ENCODE results near the gene D2HGDH. TPM values are rescaled to one million over a fixed set of nuclear protein-coding genes. Genes with fewer than 3 reads are reported as not detected.
"Not testable (repeated sequence)": the region's sequence is repeated elsewhere in the genome, so short reads cannot be mapped to it uniquely, and the experiment has no call there.

D2HGDH gene
- total RNA-seq, 2 experiments from 2014 or later = 26.9 to 29.3 TPM

GRCh38 chr2:241798081-241798630, 63.7 kb downstream of the D2HGDH start:
- Mint-ChIP-seq H3K4me1 (no peaks in the 10 kb centered on the region), H3K27ac (no peak overlapping the region), H3K4me3 (no peak overlapping the region), H3K27me3 (peaks cover under 1% of the 10 kb centered on the region), H3K36me3 (no peaks in the 10 kb centered on the region), H3K9me3 (no peaks in the 10 kb centered on the region)
- no peak for DNase-seq

- DNase-seq = no peak
- H3K36me3 Mint-ChIP-seq = no peaks in the 10 kb centered on the region
- no peak overlapping the region for H3K27ac Mint-ChIP-seq
- H3K4me1 Mint-ChIP-seq = peaks cover 2% of the 10 kb centered on the region
- H3K9me3 Mint-ChIP-seq = no peaks in the 10 kb centered on the region
- no peak overlapping the region for H3K4me3 Mint-ChIP-seq
- peaks cover 3% of the 10 kb centered on the region for H3K27me3 Mint-ChIP-seq
These were observed 64.4 kb downstream of the D2HGDH start for GRCh38 chr2:241798631-241799521.

DNA sequence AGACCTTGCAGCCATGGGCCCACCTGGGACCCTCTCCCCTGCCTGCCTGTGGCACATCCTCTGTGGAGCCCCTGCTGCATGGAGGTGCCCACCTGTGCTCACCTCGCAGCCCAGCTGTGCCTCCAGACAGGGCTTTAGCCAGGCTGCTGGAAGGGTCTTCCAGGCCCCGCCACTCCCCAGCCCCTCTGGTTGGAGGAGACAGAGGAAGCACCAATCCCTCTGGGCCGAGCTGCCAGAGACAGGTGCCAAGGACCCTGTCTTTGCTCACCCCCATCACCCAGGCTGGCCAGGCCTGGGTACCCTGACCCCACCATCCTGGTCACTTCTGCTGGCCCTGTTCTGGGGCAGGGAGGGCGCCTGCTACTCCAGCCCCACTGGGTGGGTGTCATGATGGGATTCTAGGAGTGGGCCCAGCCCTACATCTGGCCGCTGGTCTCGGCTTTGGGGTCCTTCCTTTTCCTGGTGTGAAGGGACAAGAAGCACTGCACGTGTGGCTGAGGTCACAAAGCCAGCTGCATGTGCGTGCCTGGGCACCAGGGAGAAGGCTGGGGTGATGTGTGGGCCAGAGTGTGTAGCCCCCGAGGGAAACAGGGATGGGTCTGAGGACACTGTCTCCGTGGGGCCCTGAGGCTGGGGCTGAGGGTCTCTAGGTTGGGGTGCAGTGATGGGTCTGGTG, 65.2 kb downstream of the D2HGDH start:
- H3K9me3 Mint-ChIP-seq = no peaks in the 10 kb centered on the region
- no peaks in the 10 kb centered on the region for H3K36me3 Mint-ChIP-seq
- DNase-seq = no peak
- peaks cover 4% of the 10 kb centered on the region for H3K4me1 Mint-ChIP-seq
- H3K27ac Mint-ChIP-seq = no peak overlapping the region
- H3K27me3 Mint-ChIP-seq = peaks cover 6% of the 10 kb centered on the region
- no peak overlapping the region for H3K4me3 Mint-ChIP-seq

DNA sequence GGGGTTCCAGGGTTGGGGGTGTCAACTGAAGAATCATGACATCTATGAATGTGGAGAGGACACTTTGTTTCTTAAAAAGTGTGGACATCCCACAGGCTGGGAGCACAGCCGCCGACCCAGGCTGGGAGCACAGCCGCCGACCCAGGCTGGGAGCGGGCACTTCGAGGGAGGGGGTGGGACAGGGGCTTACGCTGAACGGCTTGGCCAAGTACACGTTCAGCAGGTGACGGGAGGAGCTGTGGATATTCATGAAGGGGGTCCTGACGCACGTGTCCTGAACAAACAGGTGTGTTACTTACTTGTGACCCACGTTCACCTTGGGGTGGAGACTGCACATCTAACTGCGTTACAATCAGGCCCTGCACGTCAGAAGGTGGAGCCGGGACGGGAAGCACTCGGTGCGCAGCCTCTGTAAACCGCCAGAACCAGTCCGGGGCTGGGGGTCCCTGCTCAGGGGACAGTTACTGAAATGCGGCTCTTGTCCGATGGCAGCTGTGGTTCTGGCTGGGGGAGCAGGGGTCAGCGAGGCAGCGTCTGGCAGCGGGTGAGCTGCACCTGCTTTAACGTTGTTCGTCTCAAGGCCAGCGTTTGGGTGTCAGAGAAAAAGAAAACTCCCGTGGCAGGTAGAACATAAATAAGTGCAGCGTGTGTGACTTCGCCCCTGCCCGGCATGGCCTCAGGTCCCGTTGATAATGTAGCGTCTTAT, 65.9 kb downstream of the D2HGDH start:
- not testable (repeated sequence) for H3K27me3 Mint-ChIP-seq, DNase-seq, H3K4me3 Mint-ChIP-seq, H3K36me3 Mint-ChIP-seq, H3K4me1 Mint-ChIP-seq, H3K27ac Mint-ChIP-seq, H3K9me3 Mint-ChIP-seq

DNA sequence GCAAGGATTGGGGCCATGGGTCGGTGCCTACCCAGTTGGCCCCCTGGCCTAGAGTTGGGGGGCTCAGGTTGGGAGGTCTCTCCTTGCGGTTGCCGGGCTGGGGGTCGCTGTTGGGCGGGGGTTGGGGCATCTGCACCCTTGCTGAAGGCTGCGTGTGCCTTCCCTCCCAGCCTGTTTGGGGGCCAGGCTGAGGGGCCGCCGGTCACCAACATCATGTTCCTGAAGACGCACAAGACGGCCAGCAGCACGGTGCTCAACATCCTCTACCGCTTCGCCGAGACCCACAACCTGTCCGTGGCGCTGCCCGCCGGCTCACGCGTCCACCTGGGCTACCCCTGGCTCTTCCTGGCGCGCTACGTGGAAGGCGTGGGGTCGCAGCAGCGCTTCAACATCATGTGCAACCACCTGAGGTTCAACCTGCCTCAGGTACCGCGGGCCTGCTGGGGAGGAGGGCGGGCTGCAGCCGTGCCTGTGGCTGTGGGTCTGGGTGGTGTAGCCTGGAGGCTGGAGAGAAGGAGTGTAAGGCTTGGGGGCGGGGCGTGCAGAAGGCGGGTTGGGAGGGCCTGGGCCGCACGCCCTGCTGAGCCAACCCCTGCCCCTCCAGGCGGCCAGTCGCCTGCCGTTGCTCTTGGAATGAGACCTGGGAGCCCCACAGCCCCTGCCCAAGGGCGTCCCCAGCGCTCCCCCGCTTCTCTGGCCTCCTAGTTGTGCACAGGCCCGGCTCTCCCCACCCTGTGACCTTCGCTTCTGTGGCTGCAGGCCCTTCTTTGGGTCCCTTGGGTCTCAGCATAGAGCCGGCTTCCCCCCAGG, 67.4 kb downstream of the D2HGDH start:
- H3K27me3 Mint-ChIP-seq = peaks cover 7% of the 10 kb centered on the region
- H3K4me1 Mint-ChIP-seq = peaks cover 8% of the 10 kb centered on the region
- H3K4me3 Mint-ChIP-seq = no peak overlapping the region
- no peak for DNase-seq
- H3K9me3 Mint-ChIP-seq = no peaks in the 10 kb centered on the region
- H3K27ac Mint-ChIP-seq = no peak overlapping the region
- H3K36me3 Mint-ChIP-seq = no peaks in the 10 kb centered on the region

GRCh38 chr2:241802421-241803318, 68.2 kb downstream of the D2HGDH start:
- DNase-seq = no peak
- Mint-ChIP-seq H3K27me3 (peaks cover 7% of the 10 kb centered on the region), H3K4me3 (no peak overlapping the region)

DNA sequence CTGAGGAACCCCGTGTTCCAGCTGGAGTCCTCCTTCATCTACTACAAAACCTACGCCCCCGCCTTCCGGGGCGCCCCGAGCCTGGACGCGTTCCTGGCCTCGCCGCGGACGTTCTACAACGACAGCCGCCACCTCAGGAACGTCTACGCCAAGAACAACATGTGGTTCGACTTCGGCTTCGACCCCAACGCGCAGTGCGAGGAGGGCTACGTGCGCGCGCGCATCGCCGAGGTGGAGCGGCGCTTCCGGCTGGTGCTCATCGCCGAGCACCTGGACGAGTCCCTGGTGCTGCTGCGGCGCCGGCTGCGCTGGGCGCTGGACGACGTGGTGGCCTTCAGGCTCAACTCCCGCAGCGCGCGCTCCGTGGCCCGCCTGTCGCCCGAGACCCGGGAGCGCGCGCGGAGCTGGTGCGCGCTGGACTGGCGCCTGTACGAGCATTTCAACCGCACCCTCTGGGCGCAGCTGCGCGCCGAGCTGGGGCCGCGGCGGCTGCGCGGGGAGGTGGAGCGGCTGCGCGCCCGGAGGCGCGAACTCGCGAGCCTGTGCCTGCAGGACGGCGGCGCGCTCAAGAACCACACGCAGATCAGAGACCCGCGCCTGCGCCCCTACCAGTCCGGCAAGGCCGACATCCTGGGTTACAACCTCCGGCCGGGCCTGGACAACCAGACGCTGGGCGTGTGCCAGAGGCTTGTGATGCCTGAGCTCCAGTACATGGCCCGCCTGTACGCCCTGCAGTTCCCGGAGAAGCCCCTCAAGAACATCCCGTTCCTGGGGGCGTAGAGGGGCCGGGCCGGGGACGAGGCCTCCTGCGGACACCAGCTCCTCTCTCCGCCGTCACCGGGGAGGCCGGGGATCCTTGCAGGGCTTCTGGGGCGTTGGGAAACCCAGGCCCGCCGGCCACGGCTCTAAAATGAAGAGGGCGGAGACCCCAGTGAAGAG, 69.2 kb downstream of the D2HGDH start:
- Mint-ChIP-seq H3K27ac (peak overlapping the region; percentile 39), H3K4me1 (peaks cover 8% of the 10 kb centered on the region), H3K27me3 (peaks cover 13% of the 10 kb centered on the region), H3K36me3 (no peaks in the 10 kb centered on the region), H3K9me3 (no peaks in the 10 kb centered on the region), H3K4me3 (peak overlapping the region; percentile 71)
- peak; percentile 70 for DNase-seq

More at GRCh38 chr2:241802421-241803318, 68.2 kb downstream of the D2HGDH start:
- Mint-ChIP-seq H3K9me3 (no peaks in the 10 kb centered on the region), H3K36me3 (no peaks in the 10 kb centered on the region), H3K4me1 (peaks cover 8% of the 10 kb centered on the region), H3K27ac (no peak overlapping the region)

DNA sequence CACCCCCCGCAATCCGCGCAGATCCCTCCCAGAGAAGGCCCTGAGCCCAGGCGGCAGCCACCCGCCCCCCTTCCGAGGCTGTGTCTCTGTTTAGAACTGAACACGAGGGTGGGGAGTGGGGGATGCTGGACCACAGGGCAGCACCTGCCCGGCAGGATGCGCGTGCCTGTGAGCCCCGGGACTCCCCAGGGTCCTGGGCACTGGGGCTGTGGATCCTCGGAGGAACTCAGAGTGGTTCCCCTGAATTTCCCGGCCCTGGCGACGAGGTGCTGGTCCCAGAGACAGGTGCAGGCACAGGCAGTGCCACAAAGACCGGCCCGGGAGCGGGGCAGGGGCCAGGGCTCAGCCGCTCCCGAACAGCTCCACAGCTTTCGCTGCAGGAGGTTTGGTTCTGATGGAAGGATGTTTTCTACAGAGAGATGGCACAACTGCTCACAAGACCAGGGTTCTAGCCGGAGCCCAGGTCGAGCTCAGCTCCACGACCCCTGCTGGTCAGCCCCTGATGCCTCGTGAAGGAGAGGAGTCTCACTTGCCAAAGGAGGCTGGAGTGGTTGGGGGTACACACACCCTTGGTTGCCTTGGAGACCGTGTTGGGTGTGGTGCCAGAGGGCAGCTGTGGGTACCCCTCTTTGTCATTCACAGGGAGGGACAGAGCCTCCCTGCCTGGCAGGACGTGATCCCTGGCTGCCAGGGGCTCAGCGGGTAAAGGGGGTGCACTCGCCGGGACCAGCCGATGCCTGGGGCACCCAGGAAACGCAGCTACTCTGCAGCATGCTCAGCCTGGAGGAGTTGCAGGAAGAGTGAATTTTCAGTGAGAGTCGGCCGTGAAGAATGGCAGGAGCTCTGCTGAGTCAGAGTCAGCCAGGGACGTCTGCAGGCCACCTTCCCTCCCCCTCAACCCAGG, 70.1 kb downstream of the D2HGDH start:
- H3K9me3 Mint-ChIP-seq = no peaks in the 10 kb centered on the region
- peaks cover 13% of the 10 kb centered on the region for H3K27me3 Mint-ChIP-seq
- peak overlapping the region; percentile 69 for H3K4me3 Mint-ChIP-seq
- H3K27ac Mint-ChIP-seq = no peak overlapping the region
- H3K4me1 Mint-ChIP-seq = peaks cover 8% of the 10 kb centered on the region
- DNase-seq = peak; percentile 42
- no peaks in the 10 kb centered on the region for H3K36me3 Mint-ChIP-seq

- not testable (repeated sequence) for H3K9me3 Mint-ChIP-seq, DNase-seq, H3K27ac Mint-ChIP-seq, H3K4me3 Mint-ChIP-seq, H3K4me1 Mint-ChIP-seq, H3K36me3 Mint-ChIP-seq
- H3K27me3 Mint-ChIP-seq = peaks cover 13% of the 10 kb centered on the region
These were observed 71.8 kb downstream of the D2HGDH start for GRCh38 chr2:241806217-241806616.

GRCh38 chr2:241808051-241808720, 73.8 kb downstream of the D2HGDH start:
- Mint-ChIP-seq H3K27me3 (peaks cover 12% of the 10 kb centered on the region), H3K9me3 (no peaks in the 10 kb centered on the region), H3K4me3 (no peak overlapping the region), H3K36me3 (no peaks in the 10 kb centered on the region), H3K27ac (no peak overlapping the region), H3K4me1 (peaks cover 8% of the 10 kb centered on the region)
- DNase-seq = no peak

- Mint-ChIP-seq H3K4me1 (peaks cover 7% of the 10 kb centered on the region), H3K4me3 (no peak within 1 kb of the TSS), H3K36me3 (no peaks in the 10 kb centered on the region), H3K27ac (no peak within 1 kb of the TSS), H3K9me3 (no peaks in the 10 kb centered on the region), H3K27me3 (peaks cover 9% of the 10 kb centered on the region)
- DNase-seq = no peak
These were observed 74.4 kb downstream of the D2HGDH start, which contains the start of gene NEU4 for GRCh38 chr2:241808721-241809382. Gene NEU4, plus strand, starts transcription at chr2:241809193. Its CDS starts 5,292 bp downstream, at chr2:241814485.

Measured in activated naive CD8-positive, alpha-beta T cell treated with anti-CD3 and anti-CD28 coated beads for 36 hours (primary cell).